GM12878 (cell line): Measurements from ENCODE around the gene GJB4. TPM values are rescaled to one million over a fixed set of nuclear protein-coding genes. Genes with fewer than 3 reads are reported as not detected.

Experiments
- ATAC-seq: fragments of 200-7000 bp; cut with Tn5 transposase; 3 replicates; pipeline ENCODE4 v1.9.1; 2020; ENCODE audit warnings: mild to moderate bottlenecking, moderate library complexity
- BruUV-seq: library from RNA; stranded (reverse); fragments of 400-500 nt; replicated peaks from 2 replicates; lab custom pipeline; 2021; lab: Mats Ljungman, UMichigan
- CTCF ChIA-PET: fragments of 300-600 bp; sonication (Branson Sonifier 250); formaldehyde crosslinking; extraction: SDS; loops from one replicate; lab custom pipeline; 2021; ENCODE audit warnings: inconsistent platforms; lab: Yijun Ruan, JAX
- POLR2A ChIA-PET: fragments of 350-600 bp; formaldehyde crosslinking; extraction: SDS; loops from one replicate; lab custom pipeline; 2021; ENCODE audit warnings: inconsistent platforms; lab: Charles Lee
- RAD21 ChIA-PET: fragments of 300-600 bp; sonication (Branson Sonifier 250); formaldehyde crosslinking; loops from one replicate; lab custom pipeline; 2023; ENCODE audit warnings: antibody characterized with exemption; ENCODE audit not compliant: unreplicated experiment; lab: Charles Lee
- SMC1A ChIA-PET: fragments of 300-600 bp; sonication (Branson Sonifier 250); formaldehyde crosslinking; loops from one replicate; lab custom pipeline; 2023; ENCODE audit not compliant: unreplicated experiment, uncharacterized antibody; lab: Charles Lee
- DNase-seq: peaks from one replicate; pipeline ENCODE4 v3.0.0-alpha.2; 2011; ENCODE audit warnings: low read depth, low spot score
- FAIRE-seq: peaks from 3 replicates; lab custom pipeline; 2011; peaks lifted over from hg19 to GRCh38; lab: Jason Lieb, UNC
- H2AFZ ChIP-seq: 2 replicates; pipeline ENCODE4 v1.6.0; 2011; ENCODE audit warnings: low read depth, low read length, control low read depth; ENCODE audit not compliant: control insufficient read depth
- H3K27ac ChIP-seq: 2 replicates; pipeline ENCODE4 v1.5.1; 2011; ENCODE audit warnings: control low read depth; ENCODE audit not compliant: control insufficient read depth, insufficient read depth
- H3K27me3 ChIP-seq, 2 experiments: replicated peaks in 1 of 2; 2 replicates each; pipeline versions ENCODE4 v1.6.0 to v1.6.1; 2011; ENCODE audit warnings: low read length in 1 of 2; ENCODE audit not compliant: control insufficient read depth in 2 of 2, insufficient read depth in 2 of 2
- H3K36me3 ChIP-seq, 2 experiments: 2 replicates each; pipeline ENCODE4 v1.5.1; 2011; ENCODE audit warnings: low read length in 1 of 2; ENCODE audit not compliant: control insufficient read depth in 2 of 2, insufficient read depth in 2 of 2
- H3K4me1 ChIP-seq: 2 replicates; pipeline ENCODE4 v1.6.1; 2011; ENCODE audit warnings: mild to moderate bottlenecking, low read length, moderate library complexity, mixed read lengths; ENCODE audit not compliant: control insufficient read depth, insufficient read depth
- H3K4me2 ChIP-seq: 2 replicates; pipeline ENCODE4 v1.6.0; 2011; ENCODE audit warnings: control low read depth; ENCODE audit not compliant: control insufficient read depth, insufficient read depth
- H3K4me3 ChIP-seq: fragments of 200-600 bp; sonication (generic); 2 replicates; pipeline ENCODE4 v1.5.1; 2016
- H3K79me2 ChIP-seq: 2 replicates; pipeline ENCODE4 v1.6.0; 2011; ENCODE audit warnings: low read length; ENCODE audit not compliant: control insufficient read depth, insufficient read depth
- H3K9ac ChIP-seq: 2 replicates; pipeline ENCODE4 v1.8.0; 2011; ENCODE audit warnings: low read length, control low read depth, mixed read lengths; ENCODE audit not compliant: control insufficient read depth, insufficient read depth
- H3K9me3 ChIP-seq: replicated peaks from 3 replicates; pipeline ENCODE4 v1.5.1; 2011; ENCODE audit warnings: mild to moderate bottlenecking, low read length; ENCODE audit not compliant: control insufficient read depth, insufficient read depth
- H4K20me1 ChIP-seq: 2 replicates; pipeline ENCODE4 v1.6.0; 2011; ENCODE audit not compliant: control insufficient read depth, insufficient read depth
- E4F1 ChIP-seq: fragments of 450-650 bp; IDR thresholded peaks from 2 replicates; pipeline ENCODE4 v1.6.1; 2018; ENCODE audit warnings: borderline replicate concordance, mild to moderate bottlenecking; ENCODE audit not compliant: partially characterized antibody
- ELK1 ChIP-seq: IDR thresholded peaks from 2 replicates; pipeline ENCODE4 v1.6.1; 2012; ENCODE audit warnings: low read depth, low read length, improper control_type of control experiment
- MTA3 ChIP-seq: IDR thresholded peaks from 2 replicates; pipeline ENCODE4 v1.6.1; 2012; ENCODE audit warnings: low read length, inconsistent platforms, borderline replicate concordance
- NR2C1 ChIP-seq: fragments of 450-650 bp; IDR thresholded peaks from 2 replicates; pipeline ENCODE4 v1.6.1; 2017; ENCODE audit warnings: antibody characterized with exemption, mild to moderate bottlenecking, moderate library complexity
- NRF1 ChIP-seq: conservative IDR thresholded peaks from 2 replicates; pipeline ENCODE4 v1.6.1; 2011; ENCODE audit warnings: mild to moderate bottlenecking, low read depth, low read length, improper control_type of control experiment
- PAX5 ChIP-seq: IDR thresholded peaks from 2 replicates; pipeline ENCODE4 v1.6.1; 2011; ENCODE audit warnings: low read depth, low read length, borderline replicate concordance
- POU2F2 ChIP-seq: IDR thresholded peaks from 3 replicates; pipeline ENCODE4 v1.6.1; 2011; ENCODE audit warnings: low read depth, mild to moderate bottlenecking, low read length, borderline replicate concordance
- PRDM15 ChIP-seq: fragments of 450-650 bp; formaldehyde crosslinking; IDR thresholded peaks from 2 replicates; pipeline ENCODE4 v1.4.0; 2020; ENCODE audit warnings: mild to moderate bottlenecking, moderate library complexity
- RAD21 ChIP-seq: IDR thresholded peaks from 2 replicates; pipeline ENCODE4 v1.6.1; 2011; ENCODE audit warnings: mild to moderate bottlenecking, low read depth, low read length, moderate library complexity; ENCODE audit not compliant: insufficient read depth
- RAD51 ChIP-seq: fragments of 450-650 bp; IDR thresholded peaks from 2 replicates; pipeline ENCODE4 v1.6.1; 2016; ENCODE audit warnings: moderate library complexity, mild to moderate bottlenecking, inconsistent platforms
- SIX5 ChIP-seq: IDR thresholded peaks from 2 replicates; pipeline ENCODE4 v1.6.1; 2011; ENCODE audit warnings: mild to moderate bottlenecking, low read depth, low read length, moderate library complexity; ENCODE audit not compliant: severe bottlenecking
- TARDBP ChIP-seq: IDR thresholded peaks from 2 replicates; pipeline ENCODE4 v1.6.1; 2016; ENCODE audit warnings: borderline replicate concordance
- ZNF384 ChIP-seq: IDR thresholded peaks from 2 replicates; pipeline ENCODE4 v1.6.1; 2012; ENCODE audit warnings: low read depth, mild to moderate bottlenecking, low read length, improper control_type of control experiment, borderline replicate concordance
- WGBS: methylation state at CpG from one replicate; pipeline ENCODE4 v1.1.6; 2016; ENCODE audit warnings: low lambda C conversion rate; ENCODE audit not compliant: insufficient replicate concordance, insufficient coverage; ENCODE audit errors: missing lambda C conversion rate; 5-methylcytosine and 5-hydroxymethylcytosine counted together
- in situ Hi-C: fragments of 300-500 bp; cut with MboI; formaldehyde crosslinking; loops from 9 replicates; pipeline ENCODE4 v1.14.3; 2018; ENCODE audit warnings: mixed read lengths
- intact Hi-C: fragments of 100-400 bp; cut with micrococcal nuclease; formaldehyde crosslinking; loops from one replicate; pipeline ENCODE4 v1.14.2; 2022; ENCODE audit not compliant: unreplicated experiment
- polyA plus RNA-seq, 11 experiments: library from polyadenylated mRNA; depleted of rRNA in 4 of 11; unstranded in 6 of 11; stranded (reverse) in 5 of 11; fragments of >200 nt; fragmentation: Nextera tagmentation in 4 of 11; fragmentation: Illumina TruSeq in 1 of 11; extraction: Ambion mirVana in 4 of 11; extraction: Trizol in 1 of 11; gene quantifications; 1 replicate in 1 of 11; 2 replicates in 10 of 11; pipeline versions ENCODE4 v1.2.1 to v1.2.3, GENCODE V29; 2011 to 2016; ENCODE audit warnings: inconsistent platforms in 2 of 11, missing spikeins in 2 of 11, low read depth in 1 of 11
- total RNA-seq, 4 experiments: library from RNA; depleted of rRNA in 3 of 4; stranded (reverse); fragments of >200 nt in 3 of 4; fragmentation: Illumina TruSeq in 1 of 4; extraction: Trizol in 1 of 4; gene quantifications; 2 replicates each; pipeline versions ENCODE4 v1.2.1 to v1.2.3, GENCODE V29; 2013 to 2021

Gene GJB4
- total and polyA plus RNA-seq, 10 of the 15 experiments (the other 5 are each of a cell fraction or from before 2014, with no cell fraction given) = not detected

DNA sequence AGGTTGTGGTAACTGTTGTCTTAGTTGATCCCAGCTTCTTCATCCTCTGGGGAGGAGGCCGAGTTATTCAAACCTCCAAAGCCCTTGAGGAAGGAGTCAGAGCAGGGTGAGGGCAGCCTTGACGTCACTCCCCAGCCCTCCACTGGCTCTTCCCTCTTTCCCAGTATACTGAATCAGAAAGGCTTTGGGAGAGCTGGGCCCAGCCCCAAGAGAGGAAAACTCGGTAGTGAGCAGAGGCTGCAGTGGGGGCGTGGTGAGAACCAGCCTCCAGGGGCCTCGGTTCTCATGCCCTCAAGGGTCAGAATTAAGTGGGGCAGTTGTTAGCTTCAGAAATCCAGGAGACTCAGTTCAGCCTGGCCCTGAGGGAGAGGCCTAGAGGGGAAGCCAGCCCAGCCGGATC, 31.4 kb downstream of the GJB4 start:
- 59% methylated on average over 6 of the region's 6 CpGs for WGBS
- ATAC-seq (no peak), DNase-seq (no peak), FAIRE-seq (no peak)
- SMC1A ChIA-PET = no interaction called here
- H3K79me2 ChIP-seq = no peaks in the 10 kb centered on the region
- H4K20me1 ChIP-seq = no peaks in the 10 kb centered on the region
- BruUV-seq = no TSS peak
- no peak overlapping the region for H3K4me3 ChIP-seq
- H3K27me3 ChIP-seq = no peaks in the 10 kb centered on the region
- no peaks in the 10 kb centered on the region for H3K36me3 ChIP-seq
- no peaks in the 10 kb centered on the region; the same call in 2 of the 3 replicates for H3K9me3 ChIP-seq
- POLR2A ChIA-PET = no interaction called here
- in situ Hi-C loops (no loop called here), intact Hi-C loops (no loop called here)
- H3K27ac ChIP-seq = no peak overlapping the region
- TF ChIP-seq SIX5 (no peak), MTA3 (no peak), POU2F2 (no peak), NR2C1 (no peak), TARDBP (no peak), RAD51 (no peak), ELK1 (no peak), PAX5 (no peak), ZNF384 (no peak), E4F1 (no peak), RAD21 (no peak), NRF1 (no peak), PRDM15 (CRISPR knock-in tag) (no peak)
- H3K9ac ChIP-seq = no peak overlapping the region
- no peak overlapping the region for H3K4me2 ChIP-seq
- CTCF ChIA-PET = interaction anchor here (3.8 kb wide), 1 partner anchor 62 kb away, joined by 30 read pairs; no protein-coding TSS in a partner anchor
- H3K4me1 ChIP-seq = peaks cover 3% of the 10 kb centered on the region; the same call in 1 of the 2 replicates
- H2AFZ ChIP-seq = no peak overlapping the region
- RAD21 ChIA-PET = no interaction called here
